ENCODE results near the gene SORCS2.

SORCS2 gene

DNA sequence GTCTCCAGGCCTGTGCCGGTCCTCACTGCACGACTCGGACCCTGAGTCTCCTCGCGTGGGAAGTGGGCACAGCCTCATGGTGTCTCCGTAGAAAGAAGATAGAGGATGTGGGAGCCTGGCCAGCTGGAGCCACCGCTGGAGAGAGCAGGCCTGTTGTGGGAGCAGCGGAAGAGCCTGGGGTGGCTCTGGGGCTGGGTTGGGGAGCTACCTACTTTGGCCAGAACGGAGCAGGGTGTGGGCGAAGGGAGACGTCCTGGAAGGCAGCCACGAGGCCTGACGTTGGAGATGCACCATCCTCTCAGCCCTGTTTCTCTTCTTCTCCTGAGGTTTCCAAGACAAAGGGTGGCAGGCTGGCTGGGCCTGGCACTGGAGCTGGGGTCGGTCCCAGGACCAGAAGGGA, 93.8 kb downstream of the SORCS2 start:
- Mint-ChIP-seq H3K27ac (no peak overlapping the region), H3K9me3 (no peaks in the 10 kb centered on the region), H3K4me3 (no peak overlapping the region), H3K36me3 (ENCODE audit: insufficient read depth) (no peaks in the 10 kb centered on the region), H3K27me3 (peaks cover 35 to 81% of the 10 kb centered on the region in 2 donors), H3K4me1 (ENCODE audit: low read depth in 2 of 2) (peaks cover 0 to 5% of the 10 kb centered on the region in 2 donors)
- ATAC-seq (replicated peaks) (no peak), DNase-seq (no peak)

DNA sequence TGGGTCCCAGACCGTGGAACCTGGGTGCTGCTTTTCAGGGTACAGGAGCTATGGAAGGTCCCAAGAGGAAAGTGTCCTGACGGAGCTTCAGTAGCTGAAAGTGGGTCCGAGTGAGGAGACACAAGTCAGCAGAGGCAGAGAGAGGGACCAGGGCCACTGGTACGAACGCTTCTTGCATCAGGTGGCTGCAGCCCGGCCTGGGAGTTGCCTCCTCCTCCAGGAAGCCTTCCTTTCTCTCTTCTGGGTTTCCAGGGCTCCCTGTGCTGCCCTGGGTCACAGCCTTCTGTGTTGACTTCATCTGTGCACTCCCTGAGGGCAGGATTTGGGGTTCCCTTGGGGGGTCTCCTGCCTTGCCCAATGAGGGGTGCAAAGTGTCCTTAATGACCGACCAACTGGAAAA, 94.5 kb downstream of the SORCS2 start:
- no peak overlapping the region for H3K4me3 Mint-ChIP-seq
- no peak for ATAC-seq (replicated peaks)
- no peak overlapping the region for H3K27ac Mint-ChIP-seq

DNA sequence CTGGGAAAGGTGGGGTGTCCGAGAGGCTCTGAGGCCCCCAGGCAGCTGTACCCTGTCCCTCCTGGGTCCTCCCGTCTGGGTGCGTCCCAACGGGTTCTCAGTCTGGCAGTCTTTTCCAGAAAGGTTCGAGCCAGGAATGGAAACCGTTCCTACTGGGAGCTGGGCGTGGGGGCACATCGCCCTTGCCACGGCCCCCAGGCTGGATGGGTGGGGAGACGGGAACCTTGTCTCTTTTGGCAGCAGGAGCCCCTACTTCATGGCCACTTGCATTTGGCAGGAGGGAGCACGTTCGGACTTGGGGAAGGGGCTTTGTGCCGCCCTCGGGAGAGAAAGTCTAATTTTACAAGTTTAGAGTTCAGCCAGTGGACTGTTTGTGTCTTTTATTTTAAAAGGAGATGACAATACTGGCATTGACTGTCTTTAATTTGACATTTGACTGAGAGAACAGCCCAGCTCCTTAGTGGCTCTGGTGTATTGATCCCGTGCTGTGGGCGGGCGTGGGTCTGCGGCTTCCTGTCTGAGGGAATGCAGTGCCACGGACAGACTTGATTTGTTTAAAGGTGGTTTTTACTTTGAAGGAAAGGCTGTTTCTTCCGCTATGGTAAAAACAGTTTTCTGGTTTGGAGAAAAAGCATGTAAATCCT, 95.1 kb downstream of the SORCS2 start:
- no peaks in the 10 kb centered on the region for H3K36me3 Mint-ChIP-seq (ENCODE audit: insufficient read depth)
- no peaks in the 10 kb centered on the region for H3K9me3 Mint-ChIP-seq
- H3K27me3 Mint-ChIP-seq = peaks cover 34 to 76% of the 10 kb centered on the region in 2 donors
- H3K4me3 Mint-ChIP-seq = no peak overlapping the region
- peaks cover 0 to 4% of the 10 kb centered on the region in 2 donors for H3K4me1 Mint-ChIP-seq (ENCODE audit: low read depth in 2 of 2)
- no peak for ATAC-seq (replicated peaks)
- H3K27ac Mint-ChIP-seq = no peak overlapping the region
- DNase-seq = no peak

More for the DNA sequence above, 94.5 kb downstream of the SORCS2 start:
- no peaks in the 10 kb centered on the region for H3K36me3 Mint-ChIP-seq (ENCODE audit: insufficient read depth)
- no peak for DNase-seq
- H3K27me3 Mint-ChIP-seq = peaks cover 38 to 79% of the 10 kb centered on the region in 2 donors
- no peaks in the 10 kb centered on the region for H3K9me3 Mint-ChIP-seq
- peaks cover 0 to 5% of the 10 kb centered on the region in 2 donors for H3K4me1 Mint-ChIP-seq (ENCODE audit: low read depth in 2 of 2)

DNA sequence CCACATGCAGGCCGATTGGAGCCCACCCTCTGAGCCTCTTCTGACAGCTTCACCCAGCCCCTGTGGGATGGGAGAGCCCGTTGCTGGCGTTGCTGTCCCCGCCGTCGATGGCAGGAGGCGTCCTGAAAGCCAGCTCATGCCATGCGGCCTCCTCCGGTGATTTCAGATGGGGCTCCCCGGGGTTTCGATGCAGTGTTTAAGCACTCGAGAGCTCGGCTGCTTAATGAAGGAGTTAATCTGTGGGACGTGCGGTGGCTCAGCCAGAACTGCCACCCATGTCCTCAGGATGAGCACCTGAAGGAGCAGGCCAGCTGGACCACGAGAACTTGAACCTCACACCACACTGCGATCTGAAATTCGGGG, 95.6 kb downstream of the SORCS2 start:
- Mint-ChIP-seq H3K4me3 (no peak overlapping the region), H3K9me3 (no peaks in the 10 kb centered on the region), H3K36me3 (ENCODE audit: insufficient read depth) (no peaks in the 10 kb centered on the region), H3K4me1 (ENCODE audit: low read depth in 2 of 2) (peaks cover 0 to 3% of the 10 kb centered on the region in 2 donors), H3K27me3 (peaks cover 31 to 76% of the 10 kb centered on the region in 2 donors), H3K27ac (no peak overlapping the region)
- ATAC-seq (replicated peaks) (no peak), DNase-seq (no peak)

DNA sequence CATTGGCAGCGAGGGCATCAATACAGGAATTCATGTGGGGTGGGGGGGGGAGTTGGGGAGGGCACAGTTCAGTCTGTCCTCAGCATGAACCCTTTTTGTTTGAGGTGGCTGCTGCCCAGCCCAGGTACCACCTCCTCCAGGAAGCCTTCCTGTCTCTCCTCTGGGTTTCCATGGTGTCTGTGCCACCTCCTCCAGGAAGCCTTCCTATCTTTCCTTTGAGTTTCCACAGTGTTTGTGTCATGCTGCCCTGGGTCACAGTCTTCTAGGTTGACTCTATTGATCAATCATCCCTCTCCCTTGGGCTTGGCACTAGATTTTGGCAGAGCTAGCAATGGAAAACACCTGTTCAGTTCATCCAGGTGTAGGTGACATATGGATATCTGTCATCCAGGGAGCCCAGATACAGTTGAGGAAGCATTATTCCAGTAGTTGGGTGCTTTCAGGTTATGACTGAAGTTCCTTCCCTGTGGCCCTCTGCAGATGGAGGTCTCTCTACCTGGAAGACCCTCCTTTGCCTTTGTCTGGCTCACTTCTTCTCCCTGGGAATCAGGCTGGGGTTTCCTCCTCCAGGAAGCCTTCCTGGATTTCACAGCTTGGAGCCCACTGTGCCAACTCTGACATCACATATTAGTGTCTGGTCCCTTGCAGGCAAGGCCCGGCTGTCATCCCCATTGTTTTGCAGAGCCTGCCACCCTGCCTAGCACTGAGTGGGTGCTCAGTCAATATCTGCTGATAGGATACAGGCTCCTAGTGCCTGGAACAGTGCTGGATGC, 96.6 kb downstream of the SORCS2 start:
- Mint-ChIP-seq H3K4me1 (ENCODE audit: low read depth in 2 of 2) (peaks cover 0 to 3% of the 10 kb centered on the region in 2 donors), H3K4me3 (no peak overlapping the region), H3K27me3 (peaks cover 31 to 76% of the 10 kb centered on the region in 2 donors), H3K9me3 (no peaks in the 10 kb centered on the region), H3K36me3 (ENCODE audit: insufficient read depth) (no peaks in the 10 kb centered on the region), H3K27ac (no peak overlapping the region)
- DNase-seq (no peak), ATAC-seq (replicated peaks) (no peak)

DNA sequence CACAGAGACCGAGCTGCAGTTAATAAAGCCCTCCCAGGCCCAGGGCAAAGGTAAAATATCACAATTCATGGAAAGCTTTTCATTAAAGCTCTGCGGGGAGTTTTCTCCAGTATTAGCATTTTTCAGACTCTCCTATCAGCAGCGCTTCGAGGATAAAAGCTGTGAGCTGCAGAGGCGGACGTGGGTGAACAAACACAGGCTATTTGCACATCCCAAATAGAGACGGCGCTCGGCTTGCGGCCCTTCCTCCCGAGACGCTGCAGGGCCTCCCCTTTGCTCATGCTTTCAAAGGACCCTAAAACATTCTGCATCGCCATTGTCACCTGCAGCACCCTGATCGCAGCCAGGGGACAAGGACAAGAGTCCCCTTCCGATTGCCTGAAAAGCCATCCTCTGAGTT, 97.3 kb downstream of the SORCS2 start:
- DNase-seq (no peak), ATAC-seq (replicated peaks) (no peak)
- Mint-ChIP-seq H3K27me3 (peaks cover 31 to 74% of the 10 kb centered on the region in 2 donors), H3K4me1 (ENCODE audit: low read depth in 2 of 2) (peaks cover 0 to 3% of the 10 kb centered on the region in 2 donors), H3K36me3 (ENCODE audit: insufficient read depth) (no peaks in the 10 kb centered on the region), H3K9me3 (no peaks in the 10 kb centered on the region), H3K27ac (no peak overlapping the region), H3K4me3 (no peak overlapping the region)

DNA sequence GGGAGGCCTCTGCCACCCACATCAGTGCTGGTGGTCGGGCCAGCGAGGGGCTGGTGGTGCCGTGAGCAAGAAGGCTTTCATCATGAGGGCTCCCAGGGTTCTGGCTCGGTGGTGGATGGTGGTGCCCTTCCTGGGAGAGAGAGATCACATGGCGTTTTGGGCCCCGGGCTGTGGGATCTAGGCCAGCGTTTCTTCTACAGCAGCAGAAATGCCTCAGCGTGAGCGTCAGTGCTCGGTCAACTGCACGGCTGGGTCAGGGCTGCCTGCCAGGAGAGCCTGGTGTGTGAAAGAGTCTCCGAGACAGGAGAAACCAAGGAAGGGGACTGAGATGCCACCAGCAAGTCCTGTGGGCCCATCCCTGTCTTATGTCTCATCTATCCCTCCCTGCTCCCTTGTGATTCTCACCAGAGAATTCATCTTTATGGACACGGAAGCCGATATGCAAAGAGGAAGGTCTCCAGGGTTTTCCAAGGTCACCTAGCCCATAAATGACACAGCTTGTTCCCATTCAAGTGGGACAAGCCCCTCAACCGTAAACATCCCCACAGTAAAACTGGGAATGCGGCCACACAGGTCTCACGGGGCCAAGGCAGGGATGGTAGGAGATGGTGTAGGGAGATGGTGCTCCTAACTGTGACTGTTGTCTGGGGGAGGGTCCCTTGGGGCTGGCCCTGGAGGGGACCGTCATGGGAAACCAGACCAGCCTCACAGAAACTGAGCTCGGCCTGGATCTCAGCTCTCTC, 99.2 kb downstream of the SORCS2 start:
- no peak for ATAC-seq (replicated peaks)

DNA sequence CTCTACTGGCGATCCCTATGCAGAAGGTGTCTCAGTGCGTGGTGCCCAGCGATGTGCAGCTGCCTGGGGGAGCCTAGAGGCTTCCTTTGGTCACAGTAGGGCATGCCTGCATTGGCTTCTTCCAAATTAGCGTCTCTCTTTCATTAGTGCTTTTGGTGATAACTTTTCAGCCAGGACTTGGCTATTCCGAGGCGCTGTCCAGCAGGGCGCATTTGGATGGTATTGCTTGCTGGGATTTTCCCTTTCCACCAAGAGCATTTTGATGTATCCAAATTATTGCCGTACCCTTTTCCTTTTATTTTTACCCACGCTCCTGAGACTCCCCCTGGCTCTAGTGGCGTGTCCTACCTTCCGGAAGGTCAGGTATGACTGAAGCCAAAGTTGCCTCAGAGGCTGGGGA, 101.4 kb downstream of the SORCS2 start:
- Mint-ChIP-seq H3K9me3 (no peaks in the 10 kb centered on the region), H3K27me3 (peaks cover 19 to 60% of the 10 kb centered on the region in 2 donors), H3K4me1 (ENCODE audit: low read depth in 2 of 2) (no peaks in the 10 kb centered on the region), H3K36me3 (ENCODE audit: insufficient read depth) (no peaks in the 10 kb centered on the region), H3K4me3 (no peak overlapping the region), H3K27ac (no peak overlapping the region)
- DNase-seq (no peak), ATAC-seq (replicated peaks) (no peak)

More for the DNA sequence above, 99.2 kb downstream of the SORCS2 start:
- peaks cover 0 to 3% of the 10 kb centered on the region in 2 donors for H3K4me1 Mint-ChIP-seq (ENCODE audit: low read depth in 2 of 2)
- no peak overlapping the region for H3K27ac Mint-ChIP-seq
- H3K4me3 Mint-ChIP-seq = no peak overlapping the region
- peaks cover 23 to 64% of the 10 kb centered on the region in 2 donors for H3K27me3 Mint-ChIP-seq
- H3K9me3 Mint-ChIP-seq = no peaks in the 10 kb centered on the region
- DNase-seq = no peak
- H3K36me3 Mint-ChIP-seq (ENCODE audit: insufficient read depth) = no peaks in the 10 kb centered on the region

DNA sequence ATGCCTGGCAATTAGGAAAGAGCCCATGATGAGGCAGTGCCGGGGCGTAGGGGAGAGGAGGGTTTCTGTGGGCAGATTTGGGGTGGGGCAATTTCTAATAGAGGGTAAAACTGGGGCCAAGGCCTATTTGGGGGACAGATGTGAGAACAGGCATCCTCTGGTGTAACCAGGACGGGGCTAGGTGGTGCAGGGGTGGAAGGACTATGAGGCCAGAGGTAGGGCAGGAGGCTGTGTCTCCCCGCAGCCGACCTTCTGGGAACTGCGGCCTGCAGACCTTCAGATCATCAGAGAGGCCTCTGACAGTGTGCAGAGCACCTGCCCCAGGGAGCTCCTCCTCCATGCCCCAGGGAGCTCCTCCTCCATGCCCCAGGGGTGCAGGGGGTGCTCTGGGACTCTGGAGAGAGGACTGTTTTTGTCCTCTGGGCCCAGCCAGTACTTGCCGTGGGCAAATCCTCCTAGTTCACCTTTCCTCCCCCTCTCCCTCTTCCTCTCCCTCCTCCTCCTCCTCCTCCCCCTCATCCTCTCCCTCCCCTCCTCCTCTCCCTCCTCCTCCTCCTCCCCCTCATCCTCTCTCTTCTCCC, 101.9 kb downstream of the SORCS2 start:
- DNase-seq (no peak), ATAC-seq (replicated peaks) (no peak)
- Mint-ChIP-seq H3K4me3 (no peak overlapping the region), H3K4me1 (ENCODE audit: low read depth in 2 of 2) (peaks cover 0 to 1% of the 10 kb centered on the region in 2 donors), H3K27me3 (peaks cover 21 to 60% of the 10 kb centered on the region in 2 donors), H3K27ac (no peak overlapping the region), H3K9me3 (no peaks in the 10 kb centered on the region), H3K36me3 (ENCODE audit: insufficient read depth) (no peaks in the 10 kb centered on the region)

DNA sequence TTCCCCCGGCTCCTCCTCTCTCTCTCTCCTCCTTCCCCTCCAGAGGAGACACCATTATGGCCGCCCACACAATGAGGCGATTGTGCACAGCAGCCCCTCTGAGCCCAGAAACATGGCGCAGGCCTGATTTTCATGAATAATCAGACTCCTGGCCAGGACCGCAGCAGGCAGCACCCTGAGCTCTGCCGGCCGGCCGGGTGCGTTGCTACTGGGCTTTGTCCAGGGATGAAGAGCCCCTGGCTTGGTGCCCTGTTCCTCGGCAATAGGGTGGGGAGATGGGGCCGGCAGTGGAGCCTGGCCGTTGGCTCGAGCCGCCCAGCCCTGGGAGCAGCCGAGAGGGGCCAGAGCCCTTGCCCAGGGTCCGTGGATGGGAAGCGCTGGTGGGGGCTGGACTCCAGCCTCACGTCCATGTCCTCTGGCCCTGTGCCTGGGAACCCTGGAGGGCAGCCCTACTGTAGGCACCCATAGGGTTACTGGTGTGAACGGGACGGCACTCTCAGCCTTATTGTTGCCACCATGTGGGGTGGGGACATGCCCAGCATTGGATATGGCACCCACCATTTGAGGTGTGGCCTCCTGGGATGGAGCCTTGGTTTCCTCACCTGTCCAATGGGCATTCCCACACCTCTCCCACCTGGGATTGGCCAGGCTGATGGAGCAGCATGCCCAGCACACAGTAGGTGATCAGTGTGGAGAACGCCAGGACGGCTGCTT, 103.0 kb downstream of the SORCS2 start:
- Mint-ChIP-seq H3K27me3 (peaks cover 31 to 65% of the 10 kb centered on the region in 2 donors), H3K4me1 (ENCODE audit: low read depth in 2 of 2) (peaks cover 0 to 6% of the 10 kb centered on the region in 2 donors), H3K36me3 (ENCODE audit: insufficient read depth) (no peaks in the 10 kb centered on the region), H3K27ac (no peak overlapping the region), H3K9me3 (no peaks in the 10 kb centered on the region), H3K4me3 (no peak overlapping the region)
- DNase-seq (no peak), ATAC-seq (replicated peaks) (no peak)

DNA sequence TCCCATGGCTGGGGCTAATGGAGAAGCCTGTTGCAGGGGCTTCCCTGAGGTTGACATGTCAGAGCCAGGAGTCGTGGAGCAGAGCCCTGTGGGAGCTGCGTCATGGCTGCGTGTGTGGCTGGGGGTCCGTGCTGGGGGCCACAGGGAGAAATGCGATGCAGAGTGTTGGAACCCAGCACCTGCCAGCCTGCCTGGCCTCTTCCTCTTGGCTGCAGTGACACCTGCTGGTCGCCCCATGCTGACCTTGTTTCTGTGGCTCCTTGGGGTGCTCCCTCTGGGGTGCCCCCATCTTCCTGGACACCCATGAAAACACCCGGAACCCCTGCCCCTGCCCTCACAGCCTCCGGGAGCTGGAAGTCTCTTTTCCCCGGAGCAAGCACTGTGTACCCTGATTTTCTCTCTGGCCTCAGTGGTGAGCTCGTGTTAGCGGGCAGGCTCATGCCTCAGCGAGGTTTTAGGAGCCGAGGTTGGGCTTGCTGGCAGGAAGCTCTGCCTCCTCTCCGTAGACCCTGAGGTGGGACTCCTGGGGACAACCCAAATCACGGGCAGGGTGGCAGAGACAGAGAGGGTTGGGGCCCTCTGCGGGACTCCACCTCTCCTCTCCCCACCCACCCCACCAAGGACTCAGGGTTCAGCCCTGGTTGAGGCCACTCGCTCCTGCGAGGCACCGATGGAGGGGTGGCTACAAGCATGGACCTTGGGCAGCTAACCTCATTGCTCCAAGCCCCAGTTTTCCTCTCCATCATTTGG, 103.7 kb downstream of the SORCS2 start:
- no peaks in the 10 kb centered on the region for H3K36me3 Mint-ChIP-seq (ENCODE audit: insufficient read depth)
- H3K4me1 Mint-ChIP-seq (ENCODE audit: low read depth in 2 of 2) = peaks cover 0 to 6% of the 10 kb centered on the region in 2 donors
- no peak for DNase-seq
- H3K9me3 Mint-ChIP-seq = no peaks in the 10 kb centered on the region
- H3K4me3 Mint-ChIP-seq = no peak overlapping the region
- H3K27me3 Mint-ChIP-seq = peaks cover 31 to 65% of the 10 kb centered on the region in 2 donors
- H3K27ac Mint-ChIP-seq = no peak overlapping the region
- no peak for ATAC-seq (replicated peaks)

DNA sequence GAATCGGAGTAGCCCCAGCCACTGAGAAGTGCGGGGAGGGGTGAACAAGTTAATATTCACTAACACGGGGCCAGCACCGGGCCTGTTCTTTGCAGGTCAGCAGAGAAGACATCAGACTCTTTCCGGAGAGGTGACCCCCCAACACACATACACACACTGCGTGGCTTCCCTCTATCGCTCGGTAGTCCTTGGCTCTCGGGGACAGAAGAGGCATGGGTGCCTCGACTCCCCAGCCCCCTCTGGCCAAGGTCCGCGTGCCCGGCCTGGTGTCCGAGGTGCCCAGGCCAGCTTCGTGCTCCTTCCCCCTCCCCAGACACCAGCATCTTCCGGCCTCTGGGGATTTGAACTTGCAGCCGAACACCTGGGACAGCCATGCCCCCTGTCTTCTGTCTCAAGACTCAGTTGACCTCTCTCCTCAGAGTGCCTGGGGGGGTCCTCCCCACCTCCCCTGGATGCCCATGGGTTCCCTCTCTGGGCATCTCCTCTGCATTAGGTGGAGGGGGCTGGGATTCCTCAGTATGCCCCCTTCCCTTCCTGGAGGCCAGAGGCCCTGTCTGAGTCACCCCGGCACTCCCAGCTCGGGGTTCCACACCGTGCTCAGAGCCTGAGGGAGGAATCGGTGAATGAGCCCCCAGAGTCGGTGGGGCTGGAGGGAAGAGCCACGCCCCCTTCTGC, 104.5 kb downstream of the SORCS2 start:
- DNase-seq (no peak), ATAC-seq (replicated peaks) (no peak)
- Mint-ChIP-seq H3K4me1 (ENCODE audit: low read depth in 2 of 2) (peaks cover 0 to 6% of the 10 kb centered on the region in 2 donors), H3K36me3 (ENCODE audit: insufficient read depth) (no peaks in the 10 kb centered on the region), H3K27me3 (peaks cover 29 to 68% of the 10 kb centered on the region in 2 donors), H3K9me3 (no peaks in the 10 kb centered on the region), H3K4me3 (no peak overlapping the region), H3K27ac (no peak overlapping the region)
